IMR-90 (cell line): ENCODE measurements around the gene IMMT. TPM values are rescaled to one million over a fixed set of nuclear protein-coding genes. Genes with fewer than 3 reads are reported as not detected.

Experiments used
- ATAC-seq: fragments of 200-7000 bp; cut with Tn5 transposase; 2 replicates; pipeline ENCODE4 v1.9.1; 2020; ENCODE audit warnings: low read depth, mild to moderate bottlenecking, moderate library complexity
- BruUV-seq: library from RNA; stranded (reverse); fragments of 400-500 nt; replicated peaks from 2 replicates; lab custom pipeline; 2021; lab: Mats Ljungman, UMichigan
- CTCF ChIA-PET: fragments of 300-600 bp; formaldehyde crosslinking; extraction: SDS; loops from one replicate; lab custom pipeline; 2021; ENCODE audit warnings: antibody characterized with exemption; lab: Yijun Ruan, JAX
- POLR2A ChIA-PET: fragments of 300-600 bp; sonication (Branson Sonifier 250); formaldehyde crosslinking; loops from one replicate; lab custom pipeline; 2022; ENCODE audit warnings: antibody characterized with exemption; ENCODE audit not compliant: unreplicated experiment; lab: Charles Lee
- DNase-seq: peaks from one replicate; pipeline ENCODE4 v3.0.0; 2013
- H2AFZ ChIP-seq: replicated peaks from 2 replicates; pipeline ENCODE3; 2013; ENCODE audit warnings: low read length, mild to moderate bottlenecking; ENCODE audit not compliant: poor library complexity
- H2AK5ac ChIP-seq: 2 replicates; pipeline ENCODE4 v1.6.1; 2013; ENCODE audit warnings: low read depth, low read length, inconsistent platforms
- H2AK9ac ChIP-seq: replicated peaks from 2 replicates; pipeline ENCODE3; 2013; ENCODE audit warnings: mild to moderate bottlenecking, low read depth, low read length, moderate library complexity; ENCODE audit not compliant: poor library complexity
- H2BK120ac ChIP-seq: 2 replicates; pipeline ENCODE4 v1.6.1; 2013; ENCODE audit warnings: low read depth, low read length, inconsistent platforms
- H2BK15ac ChIP-seq: 3 replicates; pipeline ENCODE4 v1.6.1; 2013; ENCODE audit warnings: low read depth, low read length, inconsistent platforms
- H2BK20ac ChIP-seq: 2 replicates; pipeline ENCODE4 v1.6.1; 2013; ENCODE audit warnings: low read depth, mild to moderate bottlenecking, inconsistent platforms, low read length, moderate library complexity
- H2BK5ac ChIP-seq: 2 replicates; pipeline ENCODE4 v1.6.1; 2013; ENCODE audit warnings: mild to moderate bottlenecking, low read depth, low read length, inconsistent platforms; ENCODE audit not compliant: poor library complexity, severe bottlenecking
- H3K14ac ChIP-seq: replicated peaks from 2 replicates; pipeline ENCODE4 v1.6.1; 2013; ENCODE audit warnings: low read depth, low read length, inconsistent platforms
- H3K18ac ChIP-seq: 2 replicates; pipeline ENCODE4 v1.6.1; 2013; ENCODE audit warnings: low read depth, low read length, control low read depth
- H3K23ac ChIP-seq: 2 replicates; pipeline ENCODE4 v1.6.1; 2013; ENCODE audit warnings: low read depth, low read length, inconsistent platforms
- H3K27ac ChIP-seq: 2 replicates; pipeline ENCODE4 v1.5.1; 2013; ENCODE audit warnings: mild to moderate bottlenecking, control low read depth, low read length; ENCODE audit not compliant: insufficient read depth
- H3K27me3 ChIP-seq: 2 replicates; pipeline ENCODE4 v1.6.1; 2013; ENCODE audit warnings: low read length; ENCODE audit not compliant: control insufficient read depth, insufficient read depth
- H3K36me3 ChIP-seq: 2 replicates; pipeline ENCODE4 v1.6.1; 2013; ENCODE audit warnings: low read length, mixed read lengths; ENCODE audit not compliant: control insufficient read depth, insufficient read depth
- H3K4ac ChIP-seq: 2 replicates; pipeline ENCODE4 v1.6.1; 2013; ENCODE audit warnings: low read depth, low read length, inconsistent platforms
- H3K4me1 ChIP-seq: 2 replicates; pipeline ENCODE4 v1.6.1; 2013; ENCODE audit warnings: low read length, mixed read lengths; ENCODE audit not compliant: control insufficient read depth, insufficient read depth
- H3K4me2 ChIP-seq: 2 replicates; pipeline ENCODE4 v1.6.1; 2013; ENCODE audit warnings: low read depth, mild to moderate bottlenecking, control low read depth, low read length, moderate library complexity
- H3K4me3 ChIP-seq: 2 replicates; pipeline ENCODE4 v1.5.1; 2013; ENCODE audit warnings: low read depth, mild to moderate bottlenecking, control low read depth, low read length, moderate library complexity; ENCODE audit not compliant: insufficient read depth
- H3K56ac ChIP-seq: 2 replicates; pipeline ENCODE4 v1.6.1; 2013; ENCODE audit warnings: low read length, inconsistent platforms; ENCODE audit not compliant: insufficient read depth; ENCODE audit errors: extremely low read depth
- H3K79me1 ChIP-seq, 2 experiments: 2 replicates each; pipeline ENCODE4 v1.6.1; 2013; ENCODE audit warnings: low read length in 2 of 2, inconsistent platforms in 1 of 2, low read depth in 1 of 2
- H3K9ac ChIP-seq: 2 replicates; pipeline ENCODE4 v1.6.1; 2013; ENCODE audit warnings: low read depth, low read length, control low read depth
- H3K9me1 ChIP-seq: 2 replicates; pipeline ENCODE4 v1.6.1; 2013; ENCODE audit warnings: low read length, inconsistent platforms; ENCODE audit not compliant: insufficient read depth
- H3K9me3 ChIP-seq: 2 replicates; pipeline ENCODE4 v1.6.1; 2013; ENCODE audit warnings: low read length; ENCODE audit not compliant: control insufficient read depth, insufficient read depth
- H4K20me1 ChIP-seq: 2 replicates; pipeline ENCODE4 v1.6.1; 2013; ENCODE audit warnings: low read length, inconsistent platforms; ENCODE audit not compliant: insufficient read depth
- H4K5ac ChIP-seq: 2 replicates; pipeline ENCODE4 v1.6.1; 2013; ENCODE audit warnings: mild to moderate bottlenecking, low read depth, low read length, control low read depth
- H4K8ac ChIP-seq, 2 experiments: 2 replicates each; pipeline ENCODE4 v1.6.1; 2013; ENCODE audit warnings: low read depth in 2 of 2, low read length in 2 of 2, control low read depth in 1 of 2, inconsistent platforms in 1 of 2
- H4K91ac ChIP-seq: 2 replicates; pipeline ENCODE4 v1.6.1; 2013; ENCODE audit warnings: low read depth, low read length, inconsistent platforms; ENCODE audit not compliant: insufficient read depth
- BHLHE40 ChIP-seq: fragments of 150-350 bp; IDR thresholded peaks from 2 replicates; pipeline ENCODE4 v1.6.1; 2016; ENCODE audit warnings: mild to moderate bottlenecking, low read depth, low read length
- CEBPB ChIP-seq: IDR thresholded peaks from 2 replicates; pipeline ENCODE4 v1.6.1; 2012; ENCODE audit warnings: low read depth, low read length, improper control_type of control experiment
- CHD1 ChIP-seq: IDR thresholded peaks from 2 replicates; pipeline ENCODE4 v1.6.1; 2012; ENCODE audit warnings: low read depth, low read length, improper control_type of control experiment
- MAFK ChIP-seq: IDR thresholded peaks from 2 replicates; pipeline ENCODE4 v1.6.1; 2012; ENCODE audit warnings: low read depth, low read length, improper control_type of control experiment
- NFE2L2 ChIP-seq: fragments of 150-350 bp; IDR thresholded peaks from 2 replicates; pipeline ENCODE4 v1.6.1; 2016; ENCODE audit warnings: low read depth, mild to moderate bottlenecking, low read length
- RFX5 ChIP-seq: IDR thresholded peaks from 2 replicates; pipeline ENCODE4 v1.8.0; 2012; ENCODE audit warnings: low read depth, mild to moderate bottlenecking, low read length, moderate library complexity
- SMC3 ChIP-seq: fragments of 150-350 bp; IDR thresholded peaks from 2 replicates; pipeline ENCODE4 v1.6.1; 2016; ENCODE audit warnings: low read depth, mild to moderate bottlenecking, antibody characterized with exemption, low read length, moderate library complexity
- WGBS, 2 experiments: methylation state at CpG; one replicate each; pipeline versions ENCODE4 v1.1.5 to v1.1.7; 2013; ENCODE audit warnings: missing lambda C conversion rate in 2 of 2; ENCODE audit not compliant: insufficient read length in 1 of 2; ENCODE audit errors: extremely low coverage in 2 of 2; 5-methylcytosine and 5-hydroxymethylcytosine counted together
- dilution Hi-C: fragments of 300-500 bp; cut with HindIII; formaldehyde crosslinking; loops from one replicate; pipeline ENCODE4 v1.14.3; 2018; ENCODE audit warnings: low sequenced_read_pairs; ENCODE audit not compliant: unreplicated experiment
- in situ Hi-C: fragments of 300-500 bp; cut with MboI; formaldehyde crosslinking; loops from 3 replicates; pipeline ENCODE4 v1.14.3; 2019; ENCODE audit warnings: low sequenced_read_pairs, inconsistent platforms, mixed read lengths
- intact Hi-C: fragments of 100-400 bp; cut with micrococcal nuclease; formaldehyde crosslinking; loops from 2 replicates; pipeline ENCODE4 v1.10.0; 2022
- polyA plus RNA-seq, 3 experiments: library from polyadenylated mRNA; depleted of rRNA; stranded (reverse); fragments of >200 nt; gene quantifications; 2 replicates each; pipeline ENCODE4 v1.2.3, GENCODE V29; 2012; ENCODE audit warnings: low replicate concordance in 1 of 3
- total RNA-seq: library from RNA; depleted of rRNA; stranded (reverse); fragments of >200 nt; gene quantifications from 2 replicates; pipeline ENCODE4 v1.2.3, GENCODE V29; 2012

The IMMT gene
- total and polyA plus RNA-seq, 2 of the 4 experiments (the other 2 are of a cell fraction) = 50.5 to 87.3 TPM

DNA sequence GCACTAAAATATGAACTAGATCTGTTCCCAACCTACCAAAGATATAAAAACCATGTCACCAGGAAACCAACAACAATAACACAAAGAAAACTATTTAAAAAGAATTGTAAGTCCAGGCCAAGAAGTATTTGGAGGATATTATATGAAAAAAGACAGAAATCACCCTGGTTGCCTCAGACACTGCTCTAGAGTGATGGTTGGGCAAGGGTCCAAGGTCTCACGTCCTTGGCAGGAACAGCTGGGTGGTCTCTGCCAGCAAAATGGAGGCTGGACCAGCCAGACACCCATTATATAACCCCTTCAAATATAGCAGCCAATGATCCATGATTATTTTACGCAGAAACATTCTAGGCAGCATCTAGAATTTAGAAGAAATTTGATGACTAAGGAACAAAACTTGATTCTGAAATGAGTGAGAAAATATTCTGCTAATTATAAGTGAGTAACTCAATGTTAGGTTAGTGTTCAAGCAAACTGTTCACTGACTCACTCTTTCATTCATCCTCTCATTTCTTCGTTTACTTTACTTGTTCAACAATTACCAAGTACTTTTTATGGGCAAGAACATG is 39.4 kb upstream of the IMMT start:
- TF ChIP-seq NFE2L2 (no peak), CHD1 (no peak), CEBPB (no peak), BHLHE40 (no peak), RFX5 (no peak), MAFK (no peak), SMC3 (no peak)
- Histone ChIP-seq H2BK120ac (no peak overlapping the region), H3K18ac (no peak overlapping the region), H3K9ac (no peak overlapping the region), H4K20me1 (no peaks in the 10 kb centered on the region), H3K23ac (no peak overlapping the region), H3K79me1 (no peaks in the 10 kb centered on the region), H3K36me3 (no peaks in the 10 kb centered on the region), H3K27me3 (peaks cover 19% of the 10 kb centered on the region), H4K5ac (no peak overlapping the region), H3K9me1 (no peaks in the 10 kb centered on the region), H2BK20ac (no peak overlapping the region), H3K4me1 (no peaks in the 10 kb centered on the region), H2BK15ac (no peak overlapping the region), H3K14ac (no peak overlapping the region), H4K8ac (no peak overlapping the region), H3K4ac (no peak overlapping the region), H2AK5ac (no peak overlapping the region), H3K56ac (no peak overlapping the region), H2BK5ac (no peak overlapping the region), H3K4me2 (no peak overlapping the region), H3K27ac (no peak overlapping the region), H3K9me3 (no peaks in the 10 kb centered on the region), H4K91ac (no peak overlapping the region), H2AFZ (no peak overlapping the region), H3K4me3 (no peak overlapping the region), H2AK9ac (no peak overlapping the region)
- no peak for ATAC-seq
- intact Hi-C loops (no loop called here), dilution Hi-C loops (no loop called here), in situ Hi-C loops (no loop called here)
- BruUV-seq = no TSS peak
- POLR2A ChIA-PET = no interaction called here
- no CpG with 5 or more reads among the region's 3 CpGs for WGBS, 2 experiments
- CTCF ChIA-PET = no interaction called here
- DNase-seq = no peak
